GM12878 (cell line): ENCODE results near the gene TDP1. TPM values are rescaled to one million over a fixed set of nuclear protein-coding genes. Genes with fewer than 3 reads are reported as not detected.

Experiments
- ATAC-seq: fragments of 200-7000 bp; cut with Tn5 transposase; 3 replicates; pipeline ENCODE4 v1.9.1; 2020; ENCODE audit warnings: mild to moderate bottlenecking, moderate library complexity
- BruUV-seq: library from RNA; stranded (reverse); fragments of 400-500 nt; replicated peaks from 2 replicates; lab custom pipeline; 2021; lab: Mats Ljungman, UMichigan
- CTCF ChIA-PET: fragments of 300-600 bp; sonication (Branson Sonifier 250); formaldehyde crosslinking; extraction: SDS; loops from one replicate; lab custom pipeline; 2021; ENCODE audit warnings: inconsistent platforms; lab: Yijun Ruan, JAX
- POLR2A ChIA-PET: fragments of 350-600 bp; formaldehyde crosslinking; extraction: SDS; loops from one replicate; lab custom pipeline; 2021; ENCODE audit warnings: inconsistent platforms; lab: Charles Lee
- RAD21 ChIA-PET: fragments of 300-600 bp; sonication (Branson Sonifier 250); formaldehyde crosslinking; loops from one replicate; lab custom pipeline; 2023; ENCODE audit warnings: antibody characterized with exemption; ENCODE audit not compliant: unreplicated experiment; lab: Charles Lee
- SMC1A ChIA-PET: fragments of 300-600 bp; sonication (Branson Sonifier 250); formaldehyde crosslinking; loops from one replicate; lab custom pipeline; 2023; ENCODE audit not compliant: unreplicated experiment, uncharacterized antibody; lab: Charles Lee
- DNase-seq: peaks from one replicate; pipeline ENCODE4 v3.0.0-alpha.2; 2011; ENCODE audit warnings: low read depth, low spot score
- FAIRE-seq: peaks from 3 replicates; lab custom pipeline; 2011; peaks lifted over from hg19 to GRCh38; lab: Jason Lieb, UNC
- H2AFZ ChIP-seq: 2 replicates; pipeline ENCODE4 v1.6.0; 2011; ENCODE audit warnings: low read depth, low read length, control low read depth; ENCODE audit not compliant: control insufficient read depth
- H3K27ac ChIP-seq: 2 replicates; pipeline ENCODE4 v1.5.1; 2011; ENCODE audit warnings: control low read depth; ENCODE audit not compliant: control insufficient read depth, insufficient read depth
- H3K27me3 ChIP-seq, 2 experiments: replicated peaks in 1 of 2; 2 replicates each; pipeline versions ENCODE4 v1.6.0 to v1.6.1; 2011; ENCODE audit warnings: low read length in 1 of 2; ENCODE audit not compliant: control insufficient read depth in 2 of 2, insufficient read depth in 2 of 2
- H3K36me3 ChIP-seq, 2 experiments: 2 replicates each; pipeline ENCODE4 v1.5.1; 2011; ENCODE audit warnings: low read length in 1 of 2; ENCODE audit not compliant: control insufficient read depth in 2 of 2, insufficient read depth in 2 of 2
- H3K4me1 ChIP-seq: 2 replicates; pipeline ENCODE4 v1.6.1; 2011; ENCODE audit warnings: mild to moderate bottlenecking, low read length, moderate library complexity, mixed read lengths; ENCODE audit not compliant: control insufficient read depth, insufficient read depth
- H3K4me2 ChIP-seq: 2 replicates; pipeline ENCODE4 v1.6.0; 2011; ENCODE audit warnings: control low read depth; ENCODE audit not compliant: control insufficient read depth, insufficient read depth
- H3K4me3 ChIP-seq: fragments of 200-600 bp; sonication (generic); 2 replicates; pipeline ENCODE4 v1.5.1; 2016
- H3K79me2 ChIP-seq: 2 replicates; pipeline ENCODE4 v1.6.0; 2011; ENCODE audit warnings: low read length; ENCODE audit not compliant: control insufficient read depth, insufficient read depth
- H3K9ac ChIP-seq: 2 replicates; pipeline ENCODE4 v1.8.0; 2011; ENCODE audit warnings: low read length, control low read depth, mixed read lengths; ENCODE audit not compliant: control insufficient read depth, insufficient read depth
- H3K9me3 ChIP-seq: replicated peaks from 3 replicates; pipeline ENCODE4 v1.5.1; 2011; ENCODE audit warnings: mild to moderate bottlenecking, low read length; ENCODE audit not compliant: control insufficient read depth, insufficient read depth
- H4K20me1 ChIP-seq: 2 replicates; pipeline ENCODE4 v1.6.0; 2011; ENCODE audit not compliant: control insufficient read depth, insufficient read depth
- EGR1 ChIP-seq, 2 experiments: IDR thresholded peaks; 1 replicate in 1 of 2; 2 replicates in 1 of 2; pipeline ENCODE4 v1.6.1; 2011 to 2012; ENCODE audit warnings: low read depth in 2 of 2, low read length in 2 of 2, borderline replicate concordance in 1 of 2, mild to moderate bottlenecking in 1 of 2, moderate library complexity in 1 of 2
- HCFC1 ChIP-seq: fragments of 150-350 bp; IDR thresholded peaks from 2 replicates; pipeline ENCODE4 v1.6.1; 2014; ENCODE audit warnings: low read length
- IKZF1 ChIP-seq: fragments of 450-650 bp; conservative IDR thresholded peaks from 2 replicates; pipeline ENCODE4 v1.6.1; 2017; ENCODE audit warnings: antibody characterized with exemption, mild to moderate bottlenecking
- IRF5 ChIP-seq: fragments of 450-650 bp; IDR thresholded peaks from 2 replicates; pipeline ENCODE4 v1.6.1; 2017; ENCODE audit warnings: borderline replicate concordance
- KLF5 ChIP-seq: fragments of 450-650 bp; IDR thresholded peaks from 2 replicates; pipeline ENCODE4 v1.6.1; 2014; ENCODE audit warnings: mild to moderate bottlenecking; ENCODE audit not compliant: partially characterized antibody
- LARP7 ChIP-seq: fragments of 450-650 bp; IDR thresholded peaks from 2 replicates; pipeline ENCODE4 v1.6.1; 2017; ENCODE audit warnings: mild to moderate bottlenecking
- MXI1 ChIP-seq: fragments of 150-350 bp; IDR thresholded peaks from 2 replicates; pipeline ENCODE4 v1.6.1; 2011; ENCODE audit warnings: low read depth, mild to moderate bottlenecking, inconsistent platforms, low read length, improper control_type of control experiment
- NRF1 ChIP-seq: conservative IDR thresholded peaks from 2 replicates; pipeline ENCODE4 v1.6.1; 2011; ENCODE audit warnings: mild to moderate bottlenecking, low read depth, low read length, improper control_type of control experiment
- SIX5 ChIP-seq: IDR thresholded peaks from 2 replicates; pipeline ENCODE4 v1.6.1; 2011; ENCODE audit warnings: mild to moderate bottlenecking, low read depth, low read length, moderate library complexity; ENCODE audit not compliant: severe bottlenecking
- SMARCA5 ChIP-seq: fragments of 450-650 bp; IDR thresholded peaks from 2 replicates; pipeline ENCODE4 v1.6.1; 2017; ENCODE audit warnings: mild to moderate bottlenecking
- ZNF622 ChIP-seq: fragments of 450-650 bp; IDR thresholded peaks from 2 replicates; pipeline ENCODE4 v1.6.1; 2017; ENCODE audit warnings: mild to moderate bottlenecking, inconsistent platforms
- in situ Hi-C: fragments of 300-500 bp; cut with MboI; formaldehyde crosslinking; loops from 9 replicates; pipeline ENCODE4 v1.14.3; 2018; ENCODE audit warnings: mixed read lengths
- intact Hi-C: fragments of 100-400 bp; cut with micrococcal nuclease; formaldehyde crosslinking; loops from one replicate; pipeline ENCODE4 v1.14.2; 2022; ENCODE audit not compliant: unreplicated experiment
- polyA plus RNA-seq, 11 experiments: library from polyadenylated mRNA; depleted of rRNA in 4 of 11; unstranded in 6 of 11; stranded (reverse) in 5 of 11; fragments of >200 nt; fragmentation: Nextera tagmentation in 4 of 11; fragmentation: Illumina TruSeq in 1 of 11; extraction: Ambion mirVana in 4 of 11; extraction: Trizol in 1 of 11; gene quantifications; 1 replicate in 1 of 11; 2 replicates in 10 of 11; pipeline versions ENCODE4 v1.2.1 to v1.2.3, GENCODE V29; 2011 to 2016; ENCODE audit warnings: inconsistent platforms in 2 of 11, missing spikeins in 2 of 11, low read depth in 1 of 11
- total RNA-seq, 4 experiments: library from RNA; depleted of rRNA in 3 of 4; stranded (reverse); fragments of >200 nt in 3 of 4; fragmentation: Illumina TruSeq in 1 of 4; extraction: Trizol in 1 of 4; gene quantifications; 2 replicates each; pipeline versions ENCODE4 v1.2.1 to v1.2.3, GENCODE V29; 2013 to 2021
- TF ChIP-seq, protein P1 (sequence below): fragments of 450-650 bp; IDR thresholded peaks from 2 replicates; pipeline ENCODE4 v1.6.1; 2018; ENCODE audit warnings: mild to moderate bottlenecking, low read depth, moderate library complexity; ENCODE audit not compliant: partially characterized antibody
- TF ChIP-seq, protein P2 (sequence below): IDR thresholded peaks from 2 replicates; pipeline ENCODE4 v1.6.1; 2011; ENCODE audit warnings: mild to moderate bottlenecking, low read depth, low read length, moderate library complexity; ENCODE audit not compliant: insufficient replicate concordance
- TF ChIP-seq, protein P3 (sequence below): IDR thresholded peaks from 2 replicates; pipeline ENCODE4 v1.6.1; 2012; ENCODE audit warnings: mild to moderate bottlenecking, low read depth, low read length

The TDP1 gene
- total and polyA plus RNA-seq, 10 of the 15 experiments (the other 5 are each of a cell fraction or from before 2014, with no cell fraction given), result 40.2 to 60.4 (median 54.1) TPM

DNA sequence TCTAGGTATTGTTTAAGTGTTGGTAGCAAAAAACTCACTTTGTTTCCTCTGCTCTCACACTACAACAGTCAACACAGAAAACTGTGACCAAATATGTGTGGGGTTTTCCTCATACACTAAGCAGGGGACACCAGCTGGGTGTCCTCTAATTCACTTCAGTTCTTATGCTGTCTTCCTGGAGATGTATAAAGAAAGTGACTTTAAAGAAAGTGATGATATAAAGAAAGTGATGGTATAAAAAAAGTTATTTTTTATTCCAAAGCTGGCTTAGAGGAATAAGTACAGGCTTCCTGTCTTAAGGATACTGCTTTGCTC, 31.4 kb downstream of the TDP1 start:
- Histone ChIP-seq H3K9ac (no peak overlapping the region), H3K79me2 (no peaks in the 10 kb centered on the region), H2AFZ (no peak overlapping the region), H3K4me3 (no peak overlapping the region), H4K20me1 (no peaks in the 10 kb centered on the region), H3K27me3 (no peaks in the 10 kb centered on the region), H3K4me2 (no peak overlapping the region), H3K36me3 (peaks cover 4 to 20% of the 10 kb centered on the region in 2 experiments; a peak in 3 of 4 replicates), H3K4me1 (no peaks in the 10 kb centered on the region), H3K27ac (no peak overlapping the region), H3K9me3 (no peaks in the 10 kb centered on the region)
- ChIA-PET RAD21 (no interaction called here), POLR2A (no interaction called here), CTCF (interaction anchor here (1.5 to 2.8 kb wide), 2 partner anchors 10 to 14 kb away, joined by 4 to 18 read pairs; no protein-coding TSS in a partner anchor), SMC1A (interaction anchor here (0.9 to 1.1 kb wide), 2 partner anchors 10 to 20 kb away, joined by 3 to 4 read pairs; no protein-coding TSS in a partner anchor)
- no peak for DNase-seq
- BruUV-seq, result no TSS peak
- no peak for ATAC-seq
- no peak for FAIRE-seq
- in situ Hi-C loops (no loop called here), intact Hi-C loops (no loop called here)
- TF ChIP-seq, protein P1, sequence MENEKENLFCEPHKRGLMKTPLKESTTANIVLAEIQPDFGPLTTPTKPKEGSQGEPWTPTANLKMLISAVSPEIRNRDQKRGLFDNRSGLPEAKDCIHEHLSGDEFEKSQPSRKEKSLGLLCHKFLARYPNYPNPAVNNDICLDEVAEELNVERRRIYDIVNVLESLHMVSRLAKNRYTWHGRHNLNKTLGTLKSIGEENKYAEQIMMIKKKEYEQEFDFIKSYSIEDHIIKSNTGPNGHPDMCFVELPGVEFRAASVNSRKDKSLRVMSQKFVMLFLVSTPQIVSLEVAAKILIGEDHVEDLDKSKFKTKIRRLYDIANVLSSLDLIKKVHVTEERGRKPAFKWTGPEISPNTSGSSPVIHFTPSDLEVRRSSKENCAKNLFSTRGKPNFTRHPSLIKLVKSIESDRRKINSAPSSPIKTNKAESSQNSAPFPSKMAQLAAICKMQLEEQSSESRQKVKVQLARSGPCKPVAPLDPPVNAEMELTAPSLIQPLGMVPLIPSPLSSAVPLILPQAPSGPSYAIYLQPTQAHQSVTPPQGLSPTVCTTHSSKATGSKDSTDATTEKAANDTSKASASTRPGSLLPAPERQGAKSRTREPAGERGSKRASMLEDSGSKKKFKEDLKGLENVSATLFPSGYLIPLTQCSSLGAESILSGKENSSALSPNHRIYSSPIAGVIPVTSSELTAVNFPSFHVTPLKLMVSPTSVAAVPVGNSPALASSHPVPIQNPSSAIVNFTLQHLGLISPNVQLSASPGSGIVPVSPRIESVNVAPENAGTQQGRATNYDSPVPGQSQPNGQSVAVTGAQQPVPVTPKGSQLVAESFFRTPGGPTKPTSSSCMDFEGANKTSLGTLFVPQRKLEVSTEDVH, result no peak
- TF ChIP-seq, protein P2, sequence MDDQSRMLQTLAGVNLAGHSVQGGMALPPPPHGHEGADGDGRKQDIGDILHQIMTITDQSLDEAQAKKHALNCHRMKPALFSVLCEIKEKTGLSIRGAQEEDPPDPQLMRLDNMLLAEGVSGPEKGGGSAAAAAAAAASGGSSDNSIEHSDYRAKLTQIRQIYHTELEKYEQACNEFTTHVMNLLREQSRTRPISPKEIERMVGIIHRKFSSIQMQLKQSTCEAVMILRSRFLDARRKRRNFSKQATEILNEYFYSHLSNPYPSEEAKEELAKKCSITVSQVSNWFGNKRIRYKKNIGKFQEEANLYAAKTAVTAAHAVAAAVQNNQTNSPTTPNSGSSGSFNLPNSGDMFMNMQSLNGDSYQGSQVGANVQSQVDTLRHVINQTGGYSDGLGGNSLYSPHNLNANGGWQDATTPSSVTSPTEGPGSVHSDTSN, result no peak
- no peak for TF ChIP-seq SMARCA5
- no peak for TF ChIP-seq ZNF622
- TF ChIP-seq, protein P3, sequence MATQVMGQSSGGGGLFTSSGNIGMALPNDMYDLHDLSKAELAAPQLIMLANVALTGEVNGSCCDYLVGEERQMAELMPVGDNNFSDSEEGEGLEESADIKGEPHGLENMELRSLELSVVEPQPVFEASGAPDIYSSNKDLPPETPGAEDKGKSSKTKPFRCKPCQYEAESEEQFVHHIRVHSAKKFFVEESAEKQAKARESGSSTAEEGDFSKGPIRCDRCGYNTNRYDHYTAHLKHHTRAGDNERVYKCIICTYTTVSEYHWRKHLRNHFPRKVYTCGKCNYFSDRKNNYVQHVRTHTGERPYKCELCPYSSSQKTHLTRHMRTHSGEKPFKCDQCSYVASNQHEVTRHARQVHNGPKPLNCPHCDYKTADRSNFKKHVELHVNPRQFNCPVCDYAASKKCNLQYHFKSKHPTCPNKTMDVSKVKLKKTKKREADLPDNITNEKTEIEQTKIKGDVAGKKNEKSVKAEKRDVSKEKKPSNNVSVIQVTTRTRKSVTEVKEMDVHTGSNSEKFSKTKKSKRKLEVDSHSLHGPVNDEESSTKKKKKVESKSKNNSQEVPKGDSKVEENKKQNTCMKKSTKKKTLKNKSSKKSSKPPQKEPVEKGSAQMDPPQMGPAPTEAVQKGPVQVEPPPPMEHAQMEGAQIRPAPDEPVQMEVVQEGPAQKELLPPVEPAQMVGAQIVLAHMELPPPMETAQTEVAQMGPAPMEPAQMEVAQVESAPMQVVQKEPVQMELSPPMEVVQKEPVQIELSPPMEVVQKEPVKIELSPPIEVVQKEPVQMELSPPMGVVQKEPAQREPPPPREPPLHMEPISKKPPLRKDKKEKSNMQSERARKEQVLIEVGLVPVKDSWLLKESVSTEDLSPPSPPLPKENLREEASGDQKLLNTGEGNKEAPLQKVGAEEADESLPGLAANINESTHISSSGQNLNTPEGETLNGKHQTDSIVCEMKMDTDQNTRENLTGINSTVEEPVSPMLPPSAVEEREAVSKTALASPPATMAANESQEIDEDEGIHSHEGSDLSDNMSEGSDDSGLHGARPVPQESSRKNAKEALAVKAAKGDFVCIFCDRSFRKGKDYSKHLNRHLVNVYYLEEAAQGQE, result no peak
- TF ChIP-seq NRF1, result no peak
- no peak for TF ChIP-seq LARP7
- TF ChIP-seq EGR1 (IDR thresholded peaks at IDR 0.05; ENCODE audit: borderline replicate concordance in 1 of 2, low read depth in 2 of 2, low read length in 2 of 2), result no peak
- TF ChIP-seq SIX5, result no peak
- TF ChIP-seq IRF5, result no peak
- no peak for TF ChIP-seq HCFC1
- TF ChIP-seq KLF5, result no peak
- TF ChIP-seq IKZF1, result no peak
- no peak for TF ChIP-seq MXI1
